ENCODE measurements around the gene TPST1.

Gene TPST1

GRCh38 chr7:66238773-66239466, 33.8 kb downstream of the TPST1 start:
- DNase-seq (ENCODE audit: low spot score) = no peak

GRCh38 chr7:66239467-66239856, 34.3 kb downstream of the TPST1 start:
- DNase-seq (ENCODE audit: low spot score) = no peak

- DNase-seq (ENCODE audit: low spot score) = no peak
Observed at GRCh38 chr7:66245008-66245407, 39.9 kb downstream of the TPST1 start.

GRCh38 chr7:66246554-66247171, 41.5 kb downstream of the TPST1 start:
- DNase-seq (ENCODE audit: low spot score) = no peak

GRCh38 chr7:66247380-66248078, 42.4 kb downstream of the TPST1 start:
- no peak for DNase-seq (ENCODE audit: low spot score)

- no peak for DNase-seq (ENCODE audit: low spot score)
Observed at GRCh38 chr7:66250711-66251110, 45.6 kb downstream of the TPST1 start.

GRCh38 chr7:66255534-66256100, 50.5 kb downstream of the TPST1 start:
- no peak for DNase-seq (ENCODE audit: low spot score)

- DNase-seq (ENCODE audit: low spot score) = no peak
Observed at GRCh38 chr7:66256281-66256680, 51.1 kb downstream of the TPST1 start.

GRCh38 chr7:66257481-66257880, 52.3 kb downstream of the TPST1 start:
- no peak for DNase-seq (ENCODE audit: low spot score)

- no peak for DNase-seq (ENCODE audit: low spot score)
Observed at GRCh38 chr7:66258409-66258808, 53.3 kb downstream of the TPST1 start.

GRCh38 chr7:66261941-66262340, 56.8 kb downstream of the TPST1 start:
- DNase-seq (ENCODE audit: low spot score) = no peak

- DNase-seq (ENCODE audit: low spot score) = no peak
Observed at GRCh38 chr7:66263936-66264335, 58.8 kb downstream of the TPST1 start.

GRCh38 chr7:66265566-66265965, 60.4 kb downstream of the TPST1 start:
- no peak for DNase-seq (ENCODE audit: low spot score)

GRCh38 chr7:66267249-66267648, 62.1 kb downstream of the TPST1 start:
- peak; percentile 44 for DNase-seq (ENCODE audit: low spot score)

- DNase-seq (ENCODE audit: low spot score) = no peak
Observed at GRCh38 chr7:66269978-66270377, 64.8 kb downstream of the TPST1 start.

- no peak for DNase-seq (ENCODE audit: low spot score)
Observed at GRCh38 chr7:66272321-66272720, 67.2 kb downstream of the TPST1 start.

- DNase-seq (ENCODE audit: low spot score) = no peak
Observed at GRCh38 chr7:66276363-66276762, 71.2 kb downstream of the TPST1 start.

GRCh38 chr7:66277492-66277891, 72.4 kb downstream of the TPST1 start:
- no peak for DNase-seq (ENCODE audit: low spot score)

- no peak for DNase-seq (ENCODE audit: low spot score)
Observed at GRCh38 chr7:66279912-66280311, 74.8 kb downstream of the TPST1 start.

- DNase-seq (ENCODE audit: low spot score) = peak; percentile 67
Observed at GRCh38 chr7:66281678-66282590, 76.8 kb downstream of the TPST1 start.

- no peak for DNase-seq (ENCODE audit: low spot score)
Observed at GRCh38 chr7:66282591-66282935, 77.4 kb downstream of the TPST1 start.

Measured in hepatic stellate cell (primary cell).